GM12874 (cell line): ENCODE measurements around the gene CNTN1.

Experiments used
- TF ChIP-seq, protein P1 (sequence below): IDR thresholded peaks from 2 replicates; pipeline ENCODE4 v1.5.1; 2011; ENCODE audit warnings: low read depth, mild to moderate bottlenecking, control low read depth, low read length, moderate library complexity; ENCODE audit not compliant: insufficient read depth

CNTN1 gene

DNA sequence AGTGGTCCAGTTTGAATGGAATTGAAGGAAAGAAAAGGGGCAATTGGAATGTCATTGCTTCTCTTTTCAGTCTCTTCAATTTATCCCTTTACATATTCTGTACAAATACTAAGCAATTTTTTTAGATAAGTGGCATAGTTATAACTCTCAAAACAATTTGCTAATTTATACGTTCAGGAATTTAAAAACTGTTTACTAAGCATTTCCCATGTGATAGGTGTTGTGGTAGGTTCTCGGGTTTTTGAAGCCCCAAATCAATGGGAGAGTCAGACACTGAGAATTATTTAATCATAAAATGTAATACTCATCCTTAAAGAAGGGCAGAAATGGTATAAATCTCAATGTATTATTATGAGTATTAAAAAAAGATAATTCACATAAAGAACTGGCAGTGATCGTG lies 197.1 kb downstream of the CNTN1 start:
- TF ChIP-seq, protein P1, sequence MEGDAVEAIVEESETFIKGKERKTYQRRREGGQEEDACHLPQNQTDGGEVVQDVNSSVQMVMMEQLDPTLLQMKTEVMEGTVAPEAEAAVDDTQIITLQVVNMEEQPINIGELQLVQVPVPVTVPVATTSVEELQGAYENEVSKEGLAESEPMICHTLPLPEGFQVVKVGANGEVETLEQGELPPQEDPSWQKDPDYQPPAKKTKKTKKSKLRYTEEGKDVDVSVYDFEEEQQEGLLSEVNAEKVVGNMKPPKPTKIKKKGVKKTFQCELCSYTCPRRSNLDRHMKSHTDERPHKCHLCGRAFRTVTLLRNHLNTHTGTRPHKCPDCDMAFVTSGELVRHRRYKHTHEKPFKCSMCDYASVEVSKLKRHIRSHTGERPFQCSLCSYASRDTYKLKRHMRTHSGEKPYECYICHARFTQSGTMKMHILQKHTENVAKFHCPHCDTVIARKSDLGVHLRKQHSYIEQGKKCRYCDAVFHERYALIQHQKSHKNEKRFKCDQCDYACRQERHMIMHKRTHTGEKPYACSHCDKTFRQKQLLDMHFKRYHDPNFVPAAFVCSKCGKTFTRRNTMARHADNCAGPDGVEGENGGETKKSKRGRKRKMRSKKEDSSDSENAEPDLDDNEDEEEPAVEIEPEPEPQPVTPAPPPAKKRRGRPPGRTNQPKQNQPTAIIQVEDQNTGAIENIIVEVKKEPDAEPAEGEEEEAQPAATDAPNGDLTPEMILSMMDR = no peak

DNA sequence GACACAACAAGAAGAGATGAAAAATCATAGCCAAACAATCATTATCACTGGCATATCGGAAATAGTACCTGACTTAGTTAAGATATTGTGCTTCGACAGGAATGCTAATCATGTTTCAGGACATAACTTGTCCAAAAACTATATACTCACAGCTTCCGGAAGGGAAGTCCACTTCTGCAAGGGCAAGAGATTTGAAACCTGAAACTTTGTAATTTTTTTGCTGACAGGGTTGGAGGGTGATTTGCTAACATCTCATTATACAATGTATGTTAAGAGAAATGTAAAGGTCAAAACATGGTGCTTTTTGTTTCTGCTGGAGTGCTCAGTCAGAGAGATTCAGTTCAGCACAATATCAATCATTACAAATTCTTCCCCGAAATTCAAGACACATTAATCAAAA lies 200.3 kb downstream of the CNTN1 start:
- TF ChIP-seq, protein P1 = no peak

DNA sequence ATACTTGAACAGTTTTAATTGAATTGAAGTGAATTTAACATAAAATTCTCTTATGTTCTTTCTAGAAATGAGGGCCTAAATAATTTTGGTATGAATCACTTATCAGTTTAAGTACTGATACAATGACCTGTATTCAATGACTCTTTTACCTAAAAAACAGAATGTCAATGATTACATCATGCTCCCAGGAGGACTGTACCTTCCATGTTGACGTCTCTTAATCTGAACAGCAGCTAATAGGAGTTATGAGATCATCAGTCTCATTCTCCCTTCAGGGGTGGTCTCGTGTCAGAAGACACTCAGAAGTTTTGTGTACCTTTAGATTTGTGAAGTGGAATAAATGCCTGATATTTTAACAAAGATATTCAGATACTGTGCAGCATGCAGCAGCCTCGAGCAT lies 206.3 kb downstream of the CNTN1 start:
- TF ChIP-seq, protein P1 = no peak

DNA sequence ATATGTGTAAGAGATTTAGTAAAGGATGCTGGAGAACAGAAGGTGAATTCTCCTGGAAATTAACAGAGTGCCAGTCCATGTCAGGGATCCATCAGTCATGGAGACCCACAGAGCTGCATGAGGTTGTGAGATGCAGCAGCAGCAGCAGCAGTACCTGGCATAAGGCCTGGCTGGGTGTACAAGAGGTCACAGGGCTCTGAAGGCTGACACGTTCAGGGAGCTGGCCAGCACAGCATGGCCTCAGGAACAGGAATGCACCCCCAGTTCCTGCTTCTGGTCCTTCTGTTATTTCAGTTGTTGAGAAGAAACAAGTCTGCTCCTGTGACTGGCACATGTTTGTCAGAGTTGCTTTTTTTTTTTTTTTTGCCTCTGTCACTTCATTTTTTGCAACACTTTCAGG lies 210.8 kb downstream of the CNTN1 start:
- TF ChIP-seq, protein P1 = no peak

DNA sequence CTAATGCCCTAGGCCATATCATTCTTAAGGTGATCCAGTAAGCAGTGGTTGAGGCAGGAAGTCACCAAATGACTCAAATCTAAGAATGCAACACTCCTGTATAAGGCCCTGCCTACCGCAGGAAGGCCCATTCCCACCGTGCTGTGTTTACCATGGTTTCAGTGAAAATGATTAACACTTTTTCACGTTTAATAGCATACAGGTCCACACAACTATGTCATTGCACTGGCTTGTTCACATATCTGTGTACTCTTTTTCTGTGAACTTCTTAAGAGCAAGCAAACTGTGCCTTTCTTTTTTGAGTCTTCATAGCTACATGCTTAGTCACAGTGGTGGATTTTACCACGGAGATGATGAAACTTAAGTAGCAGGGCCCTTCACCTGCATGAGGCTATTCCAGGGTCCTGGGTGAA lies 214.9 kb downstream of the CNTN1 start:
- TF ChIP-seq, protein P1 = no peak

DNA sequence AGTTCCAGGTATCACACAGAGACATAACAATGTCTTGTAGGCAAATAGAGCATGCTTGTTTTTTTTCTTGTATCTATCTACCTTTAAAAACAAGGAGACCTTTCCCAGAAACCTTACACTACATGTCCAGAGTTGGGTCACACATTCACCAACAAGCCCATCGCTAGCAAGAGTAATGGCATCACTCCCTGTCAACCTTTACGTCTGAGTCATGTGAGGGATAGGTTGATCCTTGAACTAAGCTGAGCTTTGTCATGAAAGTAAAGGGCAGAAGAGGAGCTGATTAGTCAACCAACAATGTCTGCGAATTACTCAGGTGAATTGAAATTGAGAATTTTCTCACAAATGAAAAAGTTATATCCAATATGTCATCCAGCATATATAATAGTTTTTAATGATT lies 219.4 kb downstream of the CNTN1 start:
- TF ChIP-seq, protein P1 = no peak

DNA sequence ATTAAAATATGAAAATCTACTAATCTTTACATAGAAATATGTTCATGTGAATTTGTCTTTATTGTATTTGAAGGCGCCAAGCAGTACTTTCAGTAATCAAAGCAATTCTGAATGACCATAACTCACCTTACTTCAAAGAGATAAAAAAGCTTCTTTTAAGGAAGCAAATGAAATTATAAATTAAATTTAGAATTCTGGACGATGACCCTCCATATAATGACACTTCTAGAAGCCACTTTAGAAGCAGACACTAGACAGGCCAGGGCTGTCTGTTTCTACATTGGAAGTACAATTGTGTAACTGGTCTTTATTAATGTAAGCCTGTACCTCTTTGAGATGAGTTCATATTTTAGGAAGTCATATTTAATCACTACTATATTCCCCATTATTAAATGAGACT lies 222.9 kb downstream of the CNTN1 start:
- TF ChIP-seq, protein P1 = no peak

DNA sequence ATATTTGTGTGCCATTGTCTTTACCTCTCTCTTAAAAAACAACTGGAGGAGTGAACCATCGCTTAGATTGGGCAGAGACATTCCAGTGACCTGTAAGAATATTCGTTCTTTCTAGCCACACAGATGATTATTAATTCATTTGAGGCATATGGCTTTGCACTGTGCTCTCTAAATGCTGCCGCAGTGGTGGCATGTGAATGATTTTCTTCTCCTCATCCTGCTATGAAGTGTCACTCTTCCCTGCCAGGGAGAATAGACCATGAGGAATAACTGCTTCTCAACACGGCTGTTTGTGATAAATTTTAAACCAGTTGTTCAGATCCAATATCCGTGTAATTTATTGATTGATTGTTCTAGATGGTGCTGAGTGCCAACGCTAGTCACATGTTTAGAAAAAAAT lies 225.3 kb downstream of the CNTN1 start:
- TF ChIP-seq, protein P1 = no peak
